Testis (tissue), 2 donors: Measurements from ENCODE around the gene VLDLR.

ENCODE experiments used
- CTCF ChIP-seq, 3 experiments: fragments of 450-650 bp in 2 of 3; fragments of 200-600 bp in 1 of 3; sonication (generic) in 1 of 3; IDR thresholded peaks; one replicate each; pipeline ENCODE4 v1.5.1; 2016 to 2019; ENCODE audit warnings: antibody characterized with exemption in 3 of 3, mild to moderate bottlenecking in 2 of 3, moderate library complexity in 1 of 3
- POLR2A ChIP-seq: fragments of 450-650 bp; IDR thresholded peaks from one replicate; pipeline ENCODE4 v1.6.1; 2017; ENCODE audit warnings: antibody characterized with exemption, mild to moderate bottlenecking, moderate library complexity

- TF ChIP-seq CTCF (IDR thresholded peaks at IDR 0.05) (no peak), POLR2A (no peak)
Observed at GRCh38 chr9:2675834-2676233, 54.2 kb downstream of the VLDLR start.
